ENCODE data around the gene MAPKAP1. TPM values are rescaled to one million over a fixed set of nuclear protein-coding genes. Genes with fewer than 3 reads are reported as not detected.

MAPKAP1 gene
- total RNA-seq, 1 experiment from 2014 or later: 55.5 TPM

- TF ChIP-seq CTCF (IDR thresholded peaks at IDR 0.05; ENCODE audit: unreplicated experiment): no peak
- Mint-ChIP-seq H3K36me3 (ENCODE audit: insufficient read depth, unreplicated experiment) (peaks cover 14% of the 10 kb centered on the region), H3K9me3 (ENCODE audit: low read depth, unreplicated experiment) (no peaks in the 10 kb centered on the region), H3K27me3 (ENCODE audit: unreplicated experiment) (no peaks in the 10 kb centered on the region), H3K27ac (ENCODE audit: unreplicated experiment) (no peak overlapping the region), H3K4me1 (ENCODE audit: low read depth, unreplicated experiment) (no peaks in the 10 kb centered on the region), H3K4me3 (ENCODE audit: low read depth, unreplicated experiment) (no peak overlapping the region)
- no peak for DNase-seq
- intact Hi-C loops (cut with micrococcal nuclease; ENCODE audit: unreplicated experiment): no loop called here
- no TSS peak for BruUV-seq (replicated peaks)
- CTCF ChIA-PET: no interaction called here
These were observed 222.4 kb downstream of the MAPKAP1 start for GRCh38 chr9:125484350-125485282.

GRCh38 chr9:125483697-125484096 is 223.3 kb downstream of the MAPKAP1 start:
- H3K4me1 Mint-ChIP-seq (ENCODE audit: low read depth, unreplicated experiment): no peaks in the 10 kb centered on the region
- no peaks in the 10 kb centered on the region for H3K9me3 Mint-ChIP-seq (ENCODE audit: low read depth, unreplicated experiment)
- DNase-seq: no peak
- H3K4me3 Mint-ChIP-seq (ENCODE audit: low read depth, unreplicated experiment): no peak overlapping the region
- intact Hi-C loops (cut with micrococcal nuclease; ENCODE audit: unreplicated experiment): no loop called here
- H3K36me3 Mint-ChIP-seq (ENCODE audit: insufficient read depth, unreplicated experiment): peaks cover 7% of the 10 kb centered on the region
- CTCF ChIA-PET: no interaction called here
- no peak for TF ChIP-seq CTCF (IDR thresholded peaks at IDR 0.05; ENCODE audit: unreplicated experiment)
- BruUV-seq (replicated peaks): no TSS peak
- H3K27ac Mint-ChIP-seq (ENCODE audit: unreplicated experiment): no peak overlapping the region
- no peaks in the 10 kb centered on the region for H3K27me3 Mint-ChIP-seq (ENCODE audit: unreplicated experiment)

GRCh38 chr9:125479846-125480615 is 227.0 kb downstream of the MAPKAP1 start:
- no peak overlapping the region for H3K27ac Mint-ChIP-seq (ENCODE audit: unreplicated experiment)
- CTCF ChIA-PET: interaction anchor here (0.6 kb wide), 2 partner anchors 72 to 96 kb away, joined by 3 read pairs; no protein-coding TSS in a partner anchor
- TF ChIP-seq CTCF (IDR thresholded peaks at IDR 0.05; ENCODE audit: unreplicated experiment): no peak
- no peak for DNase-seq
- intact Hi-C loops (cut with micrococcal nuclease; ENCODE audit: unreplicated experiment): no loop called here
- no peaks in the 10 kb centered on the region for H3K9me3 Mint-ChIP-seq (ENCODE audit: low read depth, unreplicated experiment)
- no peaks in the 10 kb centered on the region for H3K36me3 Mint-ChIP-seq (ENCODE audit: insufficient read depth, unreplicated experiment)
- no peak overlapping the region for H3K4me3 Mint-ChIP-seq (ENCODE audit: low read depth, unreplicated experiment)
- no peaks in the 10 kb centered on the region for H3K27me3 Mint-ChIP-seq (ENCODE audit: unreplicated experiment)
- H3K4me1 Mint-ChIP-seq (ENCODE audit: low read depth, unreplicated experiment): peaks cover 8% of the 10 kb centered on the region
- BruUV-seq (replicated peaks): no TSS peak

GRCh38 chr9:125477089-125477544 is 229.9 kb downstream of the MAPKAP1 start:
- CTCF ChIA-PET: no interaction called here
- Mint-ChIP-seq H3K4me1 (ENCODE audit: low read depth, unreplicated experiment) (peaks cover 8% of the 10 kb centered on the region), H3K9me3 (ENCODE audit: low read depth, unreplicated experiment) (no peaks in the 10 kb centered on the region), H3K27me3 (ENCODE audit: unreplicated experiment) (no peaks in the 10 kb centered on the region), H3K36me3 (ENCODE audit: insufficient read depth, unreplicated experiment) (no peaks in the 10 kb centered on the region), H3K27ac (ENCODE audit: unreplicated experiment) (no peak overlapping the region), H3K4me3 (ENCODE audit: low read depth, unreplicated experiment) (no peak overlapping the region)
- no peak for DNase-seq
- no TSS peak for BruUV-seq (replicated peaks)
- TF ChIP-seq CTCF (IDR thresholded peaks at IDR 0.05; ENCODE audit: unreplicated experiment): no peak
- intact Hi-C loops (cut with micrococcal nuclease; ENCODE audit: unreplicated experiment): no loop called here

Data from Calu3 (cell line).